ENCODE measurements around the gene ATXN10.

The ATXN10 gene

GRCh38 chr22:45893516-45893915 lies 221.9 kb downstream of the ATXN10 start:
- Histone ChIP-seq H3K4me1 (ENCODE audit: insufficient read depth, low read length) (no peaks in the 10 kb centered on the region), H2AFZ (ENCODE audit: low read depth, low read length) (no peak overlapping the region), H3K4me3 (ENCODE audit: low read depth in 1 of 2, low read length in 2 of 2) (no peak overlapping the region), H3K27me3 (ENCODE audit: insufficient read depth, low read length, poor library complexity) (peaks cover 9% of the 10 kb centered on the region), H3K36me3 (ENCODE audit: insufficient read depth, low read length) (no peaks in the 10 kb centered on the region), H3K4me2 (ENCODE audit: insufficient read depth, low read length) (no peak overlapping the region), H3K27ac (ENCODE audit: low read length) (no peak overlapping the region), H3K9ac (ENCODE audit: low read depth, low read length) (no peak overlapping the region), H4K20me1 (ENCODE audit: insufficient read depth, low read length) (no peaks in the 10 kb centered on the region), H3K79me2 (ENCODE audit: insufficient read depth, low read length) (no peaks in the 10 kb centered on the region), H3K9me3 (ENCODE audit: insufficient read depth, low read length, severe bottlenecking) (no peaks in the 10 kb centered on the region)
- no peak for ATAC-seq (ENCODE audit: insufficient read depth, low read depth)
- TF ChIP-seq EZH2 (IDR thresholded peaks at IDR 0.05; ENCODE audit: borderline replicate concordance, low read depth, low read length, severe bottlenecking): no peak
- no peak for TF ChIP-seq CTCF (IDR thresholded peaks at IDR 0.05; ENCODE audit: borderline replicate concordance, extremely low read depth, low read length, poor library complexity, severe bottlenecking)
- DNase-seq: no peak
